ELF-1 (cell line): ENCODE results near the gene NPAS3.

Experiments used
- DNase-seq: peaks from one replicate; pipeline ENCODE4 v3.0.0-alpha.2; 2016; ENCODE audit warnings: low read depth, low spot score

The NPAS3 gene

GRCh38 chr14:33629792-33630191 lies 691.1 kb downstream of the NPAS3 start:
- no peak for DNase-seq

DNA sequence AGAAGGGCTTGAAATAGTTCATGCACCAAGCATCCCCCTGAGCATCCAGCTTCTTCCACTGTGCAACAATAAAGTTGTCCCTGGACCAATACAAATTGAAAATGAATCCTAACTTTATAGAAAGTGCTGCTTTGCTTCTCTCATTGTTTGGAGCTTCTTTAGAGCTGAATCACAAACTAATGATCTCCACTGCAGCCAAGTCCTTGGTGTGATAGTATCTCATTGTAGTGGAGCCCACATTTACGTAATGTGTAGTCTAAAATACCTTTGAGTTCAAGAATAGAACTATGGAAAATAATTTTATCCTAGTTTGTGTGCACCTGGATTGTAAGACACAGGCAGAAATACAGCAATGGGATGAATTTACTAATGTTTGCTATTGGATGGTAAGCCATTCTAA lies 692.3 kb downstream of the NPAS3 start:
- no peak for DNase-seq

GRCh38 chr14:33631441-33631840 lies 692.8 kb downstream of the NPAS3 start:
- DNase-seq: no peak

GRCh38 chr14:33634631-33635030 lies 696.0 kb downstream of the NPAS3 start:
- DNase-seq: no peak

DNA sequence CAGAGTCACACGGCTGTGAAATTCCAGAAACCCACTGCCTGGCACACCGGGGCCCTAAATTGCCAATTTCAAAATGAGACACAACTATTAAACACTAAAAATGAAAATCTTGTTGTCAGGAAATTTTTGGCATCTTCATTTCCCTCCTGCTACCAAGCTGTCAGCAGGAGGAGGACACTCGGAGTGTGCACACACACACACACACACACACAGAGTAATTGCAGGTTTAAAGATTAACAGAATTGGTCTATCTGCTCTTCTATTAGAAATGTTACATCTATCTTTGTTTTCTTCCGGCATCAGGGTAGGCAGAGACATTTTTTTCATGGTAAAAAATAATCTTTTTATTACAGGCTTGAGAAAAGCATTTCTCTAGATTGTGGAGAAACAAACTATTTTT lies 698.0 kb downstream of the NPAS3 start:
- no peak for DNase-seq

DNA sequence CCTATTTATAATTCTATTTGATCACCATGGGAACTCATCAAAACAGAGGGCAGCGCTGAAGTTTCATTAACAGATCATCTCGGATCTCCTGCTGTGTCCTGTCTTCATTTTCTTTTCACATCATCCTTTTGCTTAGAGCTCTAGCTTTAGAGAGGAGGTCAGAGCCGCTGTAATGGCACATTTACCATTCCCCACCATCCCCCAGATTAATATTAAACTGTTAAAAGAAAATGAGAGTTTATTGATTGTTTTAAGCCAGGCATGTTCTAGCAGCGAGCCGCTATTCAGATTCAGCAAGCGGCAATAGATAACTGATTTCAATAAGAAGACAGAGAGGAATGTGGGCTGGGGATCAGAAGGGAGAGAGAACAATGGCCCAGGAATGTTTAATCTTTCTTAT lies 703.4 kb downstream of the NPAS3 start:
- no peak for DNase-seq

DNA sequence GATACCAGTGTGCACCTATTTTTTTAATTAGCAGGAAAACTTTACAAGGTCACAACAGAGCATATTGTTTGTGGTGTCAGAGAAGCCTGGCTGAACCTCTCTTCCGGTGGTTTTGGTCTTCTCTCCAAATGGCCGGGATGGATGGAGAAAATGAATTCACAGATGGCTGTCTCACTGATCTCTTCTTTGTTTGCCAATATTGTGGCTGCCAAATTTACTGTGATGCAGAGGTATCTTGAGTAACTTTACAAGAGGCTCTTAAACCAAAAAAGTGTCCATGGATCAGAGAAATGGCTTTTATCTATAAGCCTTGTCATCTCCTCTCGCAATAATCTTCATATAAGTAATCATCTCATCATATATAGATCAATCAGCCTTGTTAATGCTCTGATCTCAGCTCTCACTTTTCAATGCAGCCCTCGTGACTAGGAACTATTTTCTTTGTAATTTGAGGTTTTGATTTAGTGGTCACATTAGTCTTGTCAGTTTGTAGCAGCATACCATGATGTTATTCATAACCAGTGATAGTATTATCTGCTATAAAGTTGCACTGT lies 704.1 kb downstream of the NPAS3 start:
- no peak for DNase-seq

DNA sequence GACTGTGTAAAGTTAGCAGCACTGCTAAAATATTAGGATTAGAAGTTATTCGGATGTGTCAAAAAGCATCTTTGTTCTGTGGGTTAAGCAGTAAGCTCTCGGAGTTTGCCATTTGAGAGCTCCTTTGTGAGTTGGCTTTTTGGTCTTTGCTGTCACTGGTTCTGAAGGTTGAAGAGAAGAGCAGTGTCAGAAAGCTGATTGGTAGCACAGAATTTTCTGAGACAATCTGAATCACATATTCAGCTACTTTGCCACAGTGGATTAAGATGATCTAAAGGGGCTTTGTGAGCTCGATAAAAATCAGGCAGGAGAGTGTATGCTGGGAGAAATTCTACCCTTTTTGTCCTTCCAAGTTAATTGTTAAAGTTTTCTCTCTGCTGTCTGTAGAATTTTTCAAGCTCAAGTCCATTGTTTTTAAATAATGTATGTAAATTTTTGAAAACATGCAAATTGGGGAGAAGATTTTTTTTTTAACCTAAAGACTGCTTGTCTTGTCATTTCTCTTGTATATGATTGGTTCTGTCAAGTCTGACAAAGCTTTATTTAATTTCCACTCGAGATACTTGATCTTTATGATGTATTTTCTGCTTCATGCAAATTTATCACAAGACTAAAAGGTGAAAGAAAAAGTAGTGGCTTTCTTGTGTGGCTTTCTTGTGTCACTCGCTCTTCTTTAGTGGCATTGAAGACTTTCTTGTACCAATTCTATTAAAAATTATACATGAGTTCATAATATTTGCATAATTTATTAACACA lies 704.9 kb downstream of the NPAS3 start:
- DNase-seq: no peak

GRCh38 chr14:33646692-33647260 lies 708.1 kb downstream of the NPAS3 start:
- DNase-seq: no peak

DNA sequence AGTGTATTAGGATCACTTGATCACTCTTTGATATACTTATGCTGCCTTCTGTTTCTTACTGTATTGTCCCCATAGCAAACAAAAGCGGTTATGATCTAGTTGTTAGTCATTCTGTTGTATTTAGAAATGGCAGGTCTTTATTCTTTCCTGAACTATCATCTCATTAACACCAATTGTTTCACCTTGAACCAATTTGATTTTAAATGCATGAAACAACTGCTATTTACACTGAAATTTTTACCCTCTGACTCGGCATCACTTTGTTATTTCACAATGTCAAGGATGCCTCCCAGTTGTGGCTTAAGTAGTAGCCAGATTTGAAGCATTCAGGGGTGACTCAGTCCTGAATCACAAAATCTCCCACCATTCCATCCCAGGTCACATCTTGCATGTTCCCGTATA lies 708.7 kb downstream of the NPAS3 start:
- no peak for DNase-seq

GRCh38 chr14:33650430-33650829 lies 711.8 kb downstream of the NPAS3 start:
- DNase-seq: no peak

- no peak for DNase-seq
These were observed 714.1 kb downstream of the NPAS3 start for GRCh38 chr14:33652566-33653307.

DNA sequence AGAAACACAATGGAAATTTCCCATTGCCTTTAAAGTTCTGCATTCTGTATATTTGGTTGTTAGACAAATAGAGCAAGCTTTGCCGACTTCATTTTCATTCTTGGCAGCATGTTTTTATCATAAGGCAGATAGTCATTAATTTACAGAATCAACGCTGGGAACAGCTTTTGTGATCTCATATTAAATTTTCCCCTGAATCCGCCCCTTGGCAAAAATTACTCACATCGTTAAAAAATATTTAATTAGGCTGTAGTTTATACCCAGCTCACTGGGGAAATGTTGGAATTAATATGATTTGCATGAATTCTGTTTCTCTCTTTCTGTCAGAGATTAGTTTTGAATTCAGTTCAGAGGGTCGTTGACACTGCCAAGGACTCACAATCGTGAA lies 714.6 kb downstream of the NPAS3 start:
- DNase-seq: no peak

GRCh38 chr14:33655421-33655820 lies 716.7 kb downstream of the NPAS3 start:
- DNase-seq: no peak

GRCh38 chr14:33657476-33657875 lies 718.8 kb downstream of the NPAS3 start:
- no peak for DNase-seq

GRCh38 chr14:33660248-33660647 lies 721.6 kb downstream of the NPAS3 start:
- no peak for DNase-seq

- DNase-seq: no peak
These were observed 722.4 kb downstream of the NPAS3 start for GRCh38 chr14:33661101-33661500.

GRCh38 chr14:33668066-33668465 lies 729.4 kb downstream of the NPAS3 start:
- no peak for DNase-seq

- DNase-seq: no peak
These were observed 730.4 kb downstream of the NPAS3 start for GRCh38 chr14:33669111-33669510.

DNA sequence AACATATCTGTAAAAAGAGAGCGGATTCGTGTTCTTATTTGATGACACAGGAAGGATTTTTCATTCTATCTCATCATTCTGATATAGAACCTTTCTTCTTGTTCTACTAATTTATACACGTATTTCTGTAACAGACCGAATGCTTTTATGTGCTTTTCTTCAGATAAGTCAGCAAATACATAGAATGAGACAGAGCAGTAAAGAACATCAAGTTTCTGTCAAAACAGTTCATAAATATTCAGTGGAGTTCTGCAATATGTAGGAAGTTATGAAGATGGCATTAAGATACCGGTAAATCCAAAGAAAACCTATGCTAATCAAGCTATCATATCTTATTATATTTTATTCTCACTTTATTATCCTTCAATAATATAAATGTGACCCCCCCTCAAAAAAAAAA lies 731.6 kb downstream of the NPAS3 start:
- no peak for DNase-seq

DNA sequence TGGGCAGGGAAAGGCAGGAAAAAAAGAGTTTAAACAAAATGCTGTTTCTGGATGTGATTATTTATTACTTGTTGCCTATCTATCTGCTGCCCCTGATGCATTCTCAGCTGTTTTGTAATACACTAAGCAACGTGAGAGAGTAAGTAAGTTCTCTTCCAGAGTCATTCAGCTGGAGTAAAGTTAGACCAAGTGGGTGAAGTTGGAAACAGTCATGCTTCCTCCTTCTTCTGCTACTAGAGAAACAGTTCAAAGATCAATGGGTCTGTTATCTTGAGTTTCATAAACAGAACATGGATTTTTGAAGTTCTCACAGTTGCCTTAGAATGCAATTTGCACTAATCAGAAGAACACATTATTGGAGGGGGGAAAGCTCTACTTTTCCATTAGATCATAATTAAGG lies 732.9 kb downstream of the NPAS3 start:
- no peak for DNase-seq

- DNase-seq: no peak
These were observed 736.2 kb downstream of the NPAS3 start for GRCh38 chr14:33674927-33675326.
